WTC11 (cell line): ENCODE measurements around the gene KIAA1671.

Experiments used
- ATF1 ChIP-seq: sonication (generic); formaldehyde crosslinking; IDR thresholded peaks from 2 replicates; pipeline ENCODE4 v1.8.1; 2023; ENCODE audit warnings: mild to moderate bottlenecking, moderate library complexity, missing genetic modification reagents
- CBFB ChIP-seq: sonication (generic); formaldehyde crosslinking; IDR thresholded peaks from 2 replicates; pipeline ENCODE4 v1.8.1; 2022; ENCODE audit warnings: mild to moderate bottlenecking, low read depth, missing genetic modification reagents
- ESRRA ChIP-seq: sonication (generic); formaldehyde crosslinking; IDR thresholded peaks from 2 replicates; pipeline ENCODE4 v1.8.1; 2022; ENCODE audit warnings: mild to moderate bottlenecking, missing genetic modification reagents, borderline replicate concordance
- ETV6 ChIP-seq: sonication (generic); formaldehyde crosslinking; IDR thresholded peaks from 2 replicates; pipeline ENCODE4 v1.8.1; 2022; ENCODE audit warnings: mild to moderate bottlenecking, missing genetic modification reagents
- FOXP1 ChIP-seq: sonication (generic); formaldehyde crosslinking; IDR thresholded peaks from 2 replicates; pipeline ENCODE4 v1.8.0; 2022; ENCODE audit warnings: missing genetic modification reagents, mild to moderate bottlenecking, moderate library complexity, borderline replicate concordance
- HMGXB4 ChIP-seq: sonication (generic); formaldehyde crosslinking; IDR thresholded peaks from 2 replicates; pipeline ENCODE4 v1.8.1; 2023; ENCODE audit warnings: mild to moderate bottlenecking, moderate library complexity, missing genetic modification reagents
- KAT7 ChIP-seq: sonication (generic); formaldehyde crosslinking; IDR thresholded peaks from 2 replicates; pipeline ENCODE4 v1.8.1; 2023; ENCODE audit warnings: missing genetic modification reagents, mild to moderate bottlenecking, borderline replicate concordance
- MAX ChIP-seq: sonication (generic); formaldehyde crosslinking; IDR thresholded peaks from 2 replicates; pipeline ENCODE4 v1.8.0; 2022; ENCODE audit warnings: mild to moderate bottlenecking, missing genetic modification reagents
- MLX ChIP-seq: sonication (generic); formaldehyde crosslinking; IDR thresholded peaks from 2 replicates; pipeline ENCODE4 v1.8.1; 2023; ENCODE audit warnings: mild to moderate bottlenecking, missing genetic modification reagents, moderate library complexity
- NR1H2 ChIP-seq: sonication (generic); formaldehyde crosslinking; IDR thresholded peaks from 2 replicates; pipeline ENCODE4 v1.9.0; 2021; ENCODE audit warnings: mild to moderate bottlenecking, moderate library complexity, missing genetic modification reagents
- RELA ChIP-seq: sonication (generic); formaldehyde crosslinking; IDR thresholded peaks from 2 replicates; pipeline ENCODE4 v1.8.1; 2022; ENCODE audit warnings: missing genetic modification reagents, mild to moderate bottlenecking, borderline replicate concordance
- ZNF423 ChIP-seq: fragments of 250-450 bp; sonication (Bioruptor Pico); IDR thresholded peaks from 2 replicates; pipeline ENCODE4 v2.1.2; 2022; ENCODE audit warnings: mild to moderate bottlenecking, moderate library complexity
- ZSCAN18 ChIP-seq: fragments of 250-450 bp; sonication (Bioruptor Pico); IDR thresholded peaks from 2 replicates; pipeline ENCODE4 v2.1.2; 2022; ENCODE audit warnings: mild to moderate bottlenecking, moderate library complexity
- TF ChIP-seq, protein P1 (sequence below): fragments of 200-600 bp; IDR thresholded peaks from 2 replicates; pipeline ENCODE4 v1.8.0; 2022; ENCODE audit warnings: antibody characterized with exemption

DNA sequence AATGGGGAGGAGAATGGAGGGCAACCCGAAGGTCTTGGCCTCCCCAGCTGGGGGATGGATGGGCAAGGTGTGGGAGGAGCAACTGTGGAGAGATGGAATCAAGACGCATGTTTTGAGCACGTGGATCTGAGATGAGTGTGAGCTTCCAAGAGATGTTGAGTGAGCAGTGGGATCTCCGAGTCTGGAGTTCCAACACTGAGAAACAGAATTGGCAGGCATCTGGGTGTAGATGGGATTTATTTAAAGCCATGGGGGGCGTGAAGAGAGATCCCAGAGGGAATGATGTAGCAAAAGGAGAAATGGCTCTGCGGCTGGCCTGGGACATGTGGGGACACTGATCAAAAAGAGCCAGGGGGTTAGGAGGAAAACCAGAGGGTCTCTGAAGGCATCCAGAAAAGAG is 95.6 kb downstream of the KIAA1671 start:
- TF ChIP-seq, protein P1, sequence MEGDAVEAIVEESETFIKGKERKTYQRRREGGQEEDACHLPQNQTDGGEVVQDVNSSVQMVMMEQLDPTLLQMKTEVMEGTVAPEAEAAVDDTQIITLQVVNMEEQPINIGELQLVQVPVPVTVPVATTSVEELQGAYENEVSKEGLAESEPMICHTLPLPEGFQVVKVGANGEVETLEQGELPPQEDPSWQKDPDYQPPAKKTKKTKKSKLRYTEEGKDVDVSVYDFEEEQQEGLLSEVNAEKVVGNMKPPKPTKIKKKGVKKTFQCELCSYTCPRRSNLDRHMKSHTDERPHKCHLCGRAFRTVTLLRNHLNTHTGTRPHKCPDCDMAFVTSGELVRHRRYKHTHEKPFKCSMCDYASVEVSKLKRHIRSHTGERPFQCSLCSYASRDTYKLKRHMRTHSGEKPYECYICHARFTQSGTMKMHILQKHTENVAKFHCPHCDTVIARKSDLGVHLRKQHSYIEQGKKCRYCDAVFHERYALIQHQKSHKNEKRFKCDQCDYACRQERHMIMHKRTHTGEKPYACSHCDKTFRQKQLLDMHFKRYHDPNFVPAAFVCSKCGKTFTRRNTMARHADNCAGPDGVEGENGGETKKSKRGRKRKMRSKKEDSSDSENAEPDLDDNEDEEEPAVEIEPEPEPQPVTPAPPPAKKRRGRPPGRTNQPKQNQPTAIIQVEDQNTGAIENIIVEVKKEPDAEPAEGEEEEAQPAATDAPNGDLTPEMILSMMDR, result no peak
- TF ChIP-seq ZSCAN18 (CRISPR knock-in tag), result no peak
- TF ChIP-seq ETV6 (CRISPR knock-in tag), result no peak
- TF ChIP-seq RELA, result no peak
- TF ChIP-seq MLX (CRISPR knock-in tag), result no peak
- no peak for TF ChIP-seq KAT7
- TF ChIP-seq ZNF423 (CRISPR knock-in tag), result no peak
- TF ChIP-seq HMGXB4 (CRISPR knock-in tag), result no peak
- TF ChIP-seq NR1H2, result no peak
- TF ChIP-seq MAX (CRISPR knock-in tag), result no peak
- no peak for TF ChIP-seq ATF1 (CRISPR knock-in tag)
- no peak for TF ChIP-seq CBFB
- no peak for TF ChIP-seq ESRRA (CRISPR knock-in tag)
- no peak for TF ChIP-seq FOXP1 (CRISPR knock-in tag)
